ENCODE data around the gene WWP2.
"Not testable (repeated sequence)": the region's sequence is repeated elsewhere in the genome, so short reads cannot be mapped to it uniquely, and the experiment has no call there.

The WWP2 gene

GRCh38 chr16:69951017-69951671 lies 189.0 kb downstream of the WWP2 start, which contains the start of gene CLEC18A:
Gene CLEC18A, plus strand, starts transcription at chr16:69951334. Its CDS starts 33 bp downstream, at chr16:69951367.
- not testable (repeated sequence) for FAIRE-seq

GRCh38 chr16:69951672-69952031 lies 189.5 kb downstream of the WWP2 start:
- FAIRE-seq = not testable (repeated sequence)

- not testable (repeated sequence) for FAIRE-seq
These were observed 190.0 kb downstream of the WWP2 start for GRCh38 chr16:69952116-69952515.

GRCh38 chr16:69952572-69953355 lies 190.6 kb downstream of the WWP2 start:
- FAIRE-seq = not testable (repeated sequence)

GRCh38 chr16:69954241-69954640 lies 192.1 kb downstream of the WWP2 start:
- FAIRE-seq = not testable (repeated sequence)

GRCh38 chr16:69963312-69963711 lies 201.2 kb downstream of the WWP2 start:
- not testable (repeated sequence) for FAIRE-seq

- FAIRE-seq = not testable (repeated sequence)
These were observed 203.0 kb downstream of the WWP2 start for GRCh38 chr16:69964960-69965660.

- not testable (repeated sequence) for FAIRE-seq
These were observed 203.5 kb downstream of the WWP2 start for GRCh38 chr16:69965661-69966054.

GRCh38 chr16:69967688-69968087 lies 205.6 kb downstream of the WWP2 start:
- FAIRE-seq = not testable (repeated sequence)

GRCh38 chr16:69968125-69968524 lies 206.0 kb downstream of the WWP2 start:
- not testable (repeated sequence) for FAIRE-seq

- FAIRE-seq = not testable (repeated sequence)
These were observed 207.5 kb downstream of the WWP2 start for GRCh38 chr16:69969657-69970056.

- FAIRE-seq = not testable (repeated sequence)
These were observed 210.0 kb downstream of the WWP2 start for GRCh38 chr16:69972120-69972519.

GRCh38 chr16:69972935-69973334 lies 210.8 kb downstream of the WWP2 start:
- FAIRE-seq = not testable (repeated sequence)

- FAIRE-seq = not testable (repeated sequence)
These were observed 223.1 kb downstream of the WWP2 start for GRCh38 chr16:69985196-69985595.
